Measurements from ENCODE around the gene MLEC.
"Not testable (repeated sequence)": the region's sequence is repeated elsewhere in the genome, so short reads cannot be mapped to it uniquely, and the experiment has no call there.

Gene MLEC

GRCh38 chr12:120725659-120726509 is 38.9 kb downstream of the MLEC start, which contains the start of gene ACADS:
ACADS (plus strand) TSS chr12:120725826; CDS start chr12:120725886, 60 bp downstream.
- Histone ChIP-seq H3K4me1 (ENCODE audit: insufficient read depth, low read length, severe bottlenecking) (peaks cover 32% of the 10 kb centered on the region), H3K36me3 (ENCODE audit: insufficient read depth, low read length) (peaks cover 51% of the 10 kb centered on the region), H3K9me2 (ENCODE audit: low read depth, low read length) (no peaks in the 10 kb centered on the region), H3K27ac (ENCODE audit: low read depth, low read length, poor library complexity, severe bottlenecking) (no peak within 1 kb of the TSS), H3K79me2 (ENCODE audit: insufficient read depth, low read length) (no peaks in the 10 kb centered on the region), H3K27me3 (ENCODE audit: insufficient read depth, low read length) (no peaks in the 10 kb centered on the region), H3K9ac (ENCODE audit: low read length) (peak within 1 kb of the TSS; percentile 85), H4K20me1 (ENCODE audit: insufficient read depth, low read length) (no peaks in the 10 kb centered on the region), H3K9me3 (ENCODE audit: low read length) (no peaks in the 10 kb centered on the region), H2AFZ (ENCODE audit: low read length) (peak within 1 kb of the TSS; percentile 85), H3K4me3 (ENCODE audit: low read depth, low read length, poor library complexity, severe bottlenecking) (peak within 1 kb of the TSS; percentile 82), H3F3A (ENCODE audit: insufficient read depth, low read length) (no peaks in the 10 kb centered on the region), H3K4me2 (ENCODE audit: low read length) (peak within 1 kb of the TSS; percentile 100)
- no peak for TF ChIP-seq EZH2 (IDR thresholded peaks at IDR 0.05; ENCODE audit: borderline replicate concordance, low read length)
- TF ChIP-seq, protein P1, sequence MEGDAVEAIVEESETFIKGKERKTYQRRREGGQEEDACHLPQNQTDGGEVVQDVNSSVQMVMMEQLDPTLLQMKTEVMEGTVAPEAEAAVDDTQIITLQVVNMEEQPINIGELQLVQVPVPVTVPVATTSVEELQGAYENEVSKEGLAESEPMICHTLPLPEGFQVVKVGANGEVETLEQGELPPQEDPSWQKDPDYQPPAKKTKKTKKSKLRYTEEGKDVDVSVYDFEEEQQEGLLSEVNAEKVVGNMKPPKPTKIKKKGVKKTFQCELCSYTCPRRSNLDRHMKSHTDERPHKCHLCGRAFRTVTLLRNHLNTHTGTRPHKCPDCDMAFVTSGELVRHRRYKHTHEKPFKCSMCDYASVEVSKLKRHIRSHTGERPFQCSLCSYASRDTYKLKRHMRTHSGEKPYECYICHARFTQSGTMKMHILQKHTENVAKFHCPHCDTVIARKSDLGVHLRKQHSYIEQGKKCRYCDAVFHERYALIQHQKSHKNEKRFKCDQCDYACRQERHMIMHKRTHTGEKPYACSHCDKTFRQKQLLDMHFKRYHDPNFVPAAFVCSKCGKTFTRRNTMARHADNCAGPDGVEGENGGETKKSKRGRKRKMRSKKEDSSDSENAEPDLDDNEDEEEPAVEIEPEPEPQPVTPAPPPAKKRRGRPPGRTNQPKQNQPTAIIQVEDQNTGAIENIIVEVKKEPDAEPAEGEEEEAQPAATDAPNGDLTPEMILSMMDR (IDR thresholded peaks at IDR 0.05; ENCODE audit: low read length): no peak

- H3K27me3 ChIP-seq (ENCODE audit: insufficient read depth, low read length): no peaks in the 10 kb centered on the region
- peak overlapping the region; percentile 85 for H3K9ac ChIP-seq (ENCODE audit: low read length)
- peaks cover 45% of the 10 kb centered on the region for H3K36me3 ChIP-seq (ENCODE audit: insufficient read depth, low read length)
- peak overlapping the region; percentile 82 for H3K4me3 ChIP-seq (ENCODE audit: low read depth, low read length, poor library complexity, severe bottlenecking)
- TF ChIP-seq EZH2 (IDR thresholded peaks at IDR 0.05; ENCODE audit: borderline replicate concordance, low read length): no peak
- TF ChIP-seq, protein P1 (IDR thresholded peaks at IDR 0.05; ENCODE audit: low read length): no peak
- no peaks in the 10 kb centered on the region for H3F3A ChIP-seq (ENCODE audit: insufficient read depth, low read length)
- no peak overlapping the region for H3K27ac ChIP-seq (ENCODE audit: low read depth, low read length, poor library complexity, severe bottlenecking)
- no peaks in the 10 kb centered on the region for H3K9me3 ChIP-seq (ENCODE audit: low read length)
- no peaks in the 10 kb centered on the region for H4K20me1 ChIP-seq (ENCODE audit: insufficient read depth, low read length)
- H3K9me2 ChIP-seq (ENCODE audit: low read depth, low read length): no peaks in the 10 kb centered on the region
- no peak overlapping the region for H2AFZ ChIP-seq (ENCODE audit: low read length)
- peak overlapping the region; percentile 100 for H3K4me2 ChIP-seq (ENCODE audit: low read length)
- no peaks in the 10 kb centered on the region for H3K79me2 ChIP-seq (ENCODE audit: insufficient read depth, low read length)
- H3K4me1 ChIP-seq (ENCODE audit: insufficient read depth, low read length, severe bottlenecking): peaks cover 27% of the 10 kb centered on the region
These were observed 39.5 kb downstream of the MLEC start for GRCh38 chr12:120726510-120726793.

- no peak overlapping the region for H3K4me3 ChIP-seq (ENCODE audit: low read depth, low read length, poor library complexity, severe bottlenecking)
- no peaks in the 10 kb centered on the region for H3K9me3 ChIP-seq (ENCODE audit: low read length)
- H3K27me3 ChIP-seq (ENCODE audit: insufficient read depth, low read length): no peaks in the 10 kb centered on the region
- H3K4me1 ChIP-seq (ENCODE audit: insufficient read depth, low read length, severe bottlenecking): peaks cover 21% of the 10 kb centered on the region
- no peaks in the 10 kb centered on the region for H3K9me2 ChIP-seq (ENCODE audit: low read depth, low read length)
- H3K4me2 ChIP-seq (ENCODE audit: low read length): no peak overlapping the region; the same call in 1 of the 2 replicates
- no peak overlapping the region for H3K9ac ChIP-seq (ENCODE audit: low read length)
- peaks cover 40% of the 10 kb centered on the region for H3K36me3 ChIP-seq (ENCODE audit: insufficient read depth, low read length)
- no peak for TF ChIP-seq EZH2 (IDR thresholded peaks at IDR 0.05; ENCODE audit: borderline replicate concordance, low read length)
- TF ChIP-seq, protein P1 (IDR thresholded peaks at IDR 0.05; ENCODE audit: low read length): no peak
- no peak overlapping the region for H3K27ac ChIP-seq (ENCODE audit: low read depth, low read length, poor library complexity, severe bottlenecking)
- no peaks in the 10 kb centered on the region for H3K79me2 ChIP-seq (ENCODE audit: insufficient read depth, low read length)
- H3F3A ChIP-seq (ENCODE audit: insufficient read depth, low read length): no peaks in the 10 kb centered on the region
- H2AFZ ChIP-seq (ENCODE audit: low read length): no peak overlapping the region
- H4K20me1 ChIP-seq (ENCODE audit: insufficient read depth, low read length): no peaks in the 10 kb centered on the region
These were observed 40.0 kb downstream of the MLEC start for GRCh38 chr12:120726961-120727360.

DNA sequence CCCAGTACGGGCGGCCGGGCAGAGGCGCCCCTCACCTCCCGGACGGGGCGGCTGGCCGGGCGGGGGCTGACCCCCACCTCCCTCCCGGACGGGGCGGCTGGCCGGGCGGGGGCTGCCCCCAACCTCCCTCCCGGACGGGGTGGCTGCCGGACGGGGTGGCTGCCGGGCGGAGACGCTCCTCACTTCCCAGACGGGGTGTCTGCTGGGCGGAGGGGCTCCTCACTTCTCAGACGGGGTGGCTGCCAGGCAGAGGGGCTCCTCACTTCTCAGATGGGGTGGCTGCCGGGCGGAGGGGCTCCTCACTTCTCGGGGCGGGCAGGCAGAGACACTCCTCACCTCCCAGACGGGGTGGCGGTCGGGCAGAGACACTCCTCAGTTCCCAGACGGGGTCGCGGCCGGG is 45.2 kb downstream of the MLEC start:
- not testable (repeated sequence) for H3F3A ChIP-seq (ENCODE audit: insufficient read depth, low read length); H3K4me1 ChIP-seq (ENCODE audit: insufficient read depth, low read length, severe bottlenecking); H3K9me2 ChIP-seq (ENCODE audit: low read depth, low read length); H3K79me2 ChIP-seq (ENCODE audit: insufficient read depth, low read length); H3K4me2 ChIP-seq (ENCODE audit: low read length); H4K20me1 ChIP-seq (ENCODE audit: insufficient read depth, low read length); H3K27me3 ChIP-seq (ENCODE audit: insufficient read depth, low read length); H2AFZ ChIP-seq (ENCODE audit: low read length); H3K9me3 ChIP-seq (ENCODE audit: low read length); H3K27ac ChIP-seq (ENCODE audit: low read depth, low read length, poor library complexity, severe bottlenecking); H3K4me3 ChIP-seq (ENCODE audit: low read depth, low read length, poor library complexity, severe bottlenecking); H3K9ac ChIP-seq (ENCODE audit: low read length)
- peaks cover 13% of the 10 kb centered on the region for H3K36me3 ChIP-seq (ENCODE audit: insufficient read depth, low read length)

Measured in OCI-LY1 (cell line).